ENCODE measurements around the gene PLB1.

The PLB1 gene

GRCh38 chr2:28592481-28592880, 96.6 kb downstream of the PLB1 start:
- no peak for DNase-seq

GRCh38 chr2:28593160-28593755, 97.4 kb downstream of the PLB1 start:
- no peak for DNase-seq

- no peak for DNase-seq
Measured at GRCh38 chr2:28594000-28594331, 98.1 kb downstream of the PLB1 start.

- peak; percentile 86 for DNase-seq
Measured at GRCh38 chr2:28594332-28595108, 98.7 kb downstream of the PLB1 start.

- DNase-seq, result no peak
Measured at GRCh38 chr2:28595323-28595722, 99.5 kb downstream of the PLB1 start.

GRCh38 chr2:28598484-28598883, 102.6 kb downstream of the PLB1 start:
- no peak for DNase-seq

GRCh38 chr2:28600181-28600580, 104.3 kb downstream of the PLB1 start:
- DNase-seq, result no peak

- DNase-seq, result no peak
Measured at GRCh38 chr2:28601616-28602015, 105.8 kb downstream of the PLB1 start.

GRCh38 chr2:28602136-28602660, 106.3 kb downstream of the PLB1 start:
- DNase-seq, result no peak

GRCh38 chr2:28602751-28603639, 107.1 kb downstream of the PLB1 start:
- no peak for DNase-seq

- no peak for DNase-seq
Measured at GRCh38 chr2:28603821-28604220, 108.0 kb downstream of the PLB1 start.

- DNase-seq, result no peak
Measured at GRCh38 chr2:28604284-28604843, 108.5 kb downstream of the PLB1 start.

- DNase-seq, result no peak
Measured at GRCh38 chr2:28606986-28607441, 111.2 kb downstream of the PLB1 start.

- no peak for DNase-seq
Measured at GRCh38 chr2:28607730-28608499, 112.1 kb downstream of the PLB1 start.

GRCh38 chr2:28608500-28609424, 112.9 kb downstream of the PLB1 start:
- DNase-seq, result no peak

- DNase-seq, result peak; percentile 45
Measured at GRCh38 chr2:28610583-28611201, 114.8 kb downstream of the PLB1 start.

GRCh38 chr2:28612131-28612812, 116.4 kb downstream of the PLB1 start:
- DNase-seq, result no peak

GRCh38 chr2:28613186-28613585, 117.3 kb downstream of the PLB1 start:
- DNase-seq, result no peak

GRCh38 chr2:28613633-28614501, 118.0 kb downstream of the PLB1 start:
- DNase-seq, result peak; percentile 42
